NCI-H460 (cell line): ENCODE data around the gene CCDC194. TPM values are rescaled to one million over a fixed set of nuclear protein-coding genes. Genes with fewer than 3 reads are reported as not detected.

Experiments
- total RNA-seq: library from RNA; depleted of rRNA; stranded (reverse); fragments of >200 nt; shearing (Covaris generic); gene quantifications from 2 replicates; pipeline ENCODE4 v1.2.3, GENCODE V29; 2014; rRNA removed

Gene CCDC194
- total RNA-seq, 1 experiment from 2014 or later, result not detected

Other genes with a start within 250 kb of the CCDC194 start
- gene USE1, start 178.8 kb downstream of the CCDC194 start, total RNA-seq, result 25.1 and 28.9 TPM in 2 replicates
- gene OCEL1, start 168.0 kb downstream of the CCDC194 start, total RNA-seq, result 3.7 and 3.8 TPM in 2 replicates
- gene NR2F6, start 148.3 kb downstream of the CCDC194 start, total RNA-seq, result 38.1 and 46.6 TPM in 2 replicates
- gene USHBP1, start 129.5 kb downstream of the CCDC194 start, total RNA-seq, result not detected in 2 replicates
- gene BABAM1, start 126.8 kb downstream of the CCDC194 start, total RNA-seq, result 71.1 and 74.3 TPM in 2 replicates
- 1.2 and 1.5 TPM in 2 replicates for gene ANKLE1, start 112.3 kb downstream of the CCDC194 start, total RNA-seq
- gene ABHD8, start 90.8 kb downstream of the CCDC194 start, total RNA-seq, result 1.3 and 1.4 TPM in 2 replicates
- gene MRPL34, start 88.3 kb downstream of the CCDC194 start, total RNA-seq, result 55.1 and 60.1 TPM in 2 replicates
- gene DDA1, start 84.6 kb downstream of the CCDC194 start, total RNA-seq, result 15.1 and 15.3 TPM in 2 replicates
- gene ANO8, start 59.3 kb downstream of the CCDC194 start, total RNA-seq, result 3.8 and 4.5 TPM in 2 replicates
- 19.8 and 21.9 TPM in 2 replicates for gene GTPBP3, start 56.6 kb downstream of the CCDC194 start, total RNA-seq
- gene PLVAP, start 16.9 kb downstream of the CCDC194 start, total RNA-seq, result not detected in 2 replicates
- gene BST2, start 11.4 kb upstream of the CCDC194 start, total RNA-seq, result 0.52 TPM in 1 of 2 replicates, not detected in the other
- gene MVB12A, start 25.9 kb upstream of the CCDC194 start, total RNA-seq, result 54.7 and 74.6 TPM in 2 replicates
- gene TMEM221, start 54.5 kb upstream of the CCDC194 start, total RNA-seq, result 0.10 TPM in 1 of 2 replicates, not detected in the other
- not detected in 2 replicates for gene NXNL1, start 66.7 kb upstream of the CCDC194 start, total RNA-seq
- 5.9 and 8.1 TPM in 2 replicates for gene SLC27A1, start 76.3 kb upstream of the CCDC194 start, total RNA-seq
- gene PGLS, start 117.5 kb upstream of the CCDC194 start, total RNA-seq, result 46.0 and 60.8 TPM in 2 replicates
- 38.8 and 41.4 TPM in 2 replicates for gene COLGALT1, start 161.5 kb upstream of the CCDC194 start, total RNA-seq